HG03469 (cell line): ENCODE measurements around the gene ZNF549.
"Not testable (repeated sequence)": the region's sequence is repeated elsewhere in the genome, so short reads cannot be mapped to it uniquely, and the experiment has no call there.

Experiments
- ATAC-seq: cut with Tn5 transposase; IDR thresholded peaks from one replicate; pipeline ENCODE4 v1.9.1; 2021; ENCODE audit warnings: mild to moderate bottlenecking, moderate library complexity, moderate number of reproducible peaks; ENCODE audit not compliant: unreplicated experiment

Gene ZNF549

GRCh38 chr19:57527136-57527881 lies at the start of gene ZNF549:
ZNF549 (plus strand) TSS chr19:57527356; CDS start chr19:57527574, 218 bp downstream.
- ATAC-seq, result peak; percentile 94

DNA sequence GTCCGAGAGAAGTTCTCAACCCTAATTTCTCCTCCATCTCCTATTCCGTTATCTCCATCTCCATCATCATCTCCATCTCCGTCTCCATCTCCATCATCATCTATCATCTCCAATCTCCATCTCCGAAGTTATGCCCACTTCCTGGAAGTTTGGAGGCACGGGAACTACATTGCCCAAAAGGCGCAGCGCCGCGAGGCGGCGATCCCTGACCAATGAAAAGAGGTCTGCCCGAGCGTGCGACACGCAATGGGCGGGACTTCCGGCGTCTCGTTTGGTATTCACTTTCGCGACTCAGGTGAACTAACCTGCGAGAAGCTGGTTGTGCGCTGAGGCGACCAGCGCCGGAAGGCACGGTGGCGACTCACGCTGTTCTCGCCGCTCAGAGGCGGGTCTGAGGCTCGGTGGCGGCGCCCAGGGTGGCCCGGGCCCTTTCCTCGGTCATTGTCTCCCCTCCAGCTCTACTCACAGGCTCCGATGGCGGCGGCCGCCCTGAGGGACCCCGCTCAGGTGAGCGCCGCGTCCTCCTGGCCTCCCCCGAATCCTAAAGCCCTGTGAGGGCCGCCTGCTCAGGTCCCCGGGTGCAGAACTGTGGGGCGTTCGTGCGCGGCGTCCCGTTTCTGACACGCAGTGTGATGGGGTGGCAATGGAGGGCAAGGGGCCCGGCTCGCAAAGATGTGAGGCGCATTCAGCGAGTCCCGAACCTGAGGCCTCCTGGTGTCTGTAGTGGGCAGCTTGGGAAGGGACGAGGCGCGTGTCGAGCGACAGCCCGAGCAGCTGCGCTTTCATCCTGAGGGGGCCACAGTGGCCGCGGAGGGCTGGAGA lies 39.5 kb upstream of the ZNF549 start, which contains the start of gene ZNF419:
TSS of gene ZNF419 (plus strand) at position 274 of the 822 bp plus-strand sequence. CDS start at position 475, 201 bp downstream.
- ATAC-seq, result peak; percentile 77

DNA sequence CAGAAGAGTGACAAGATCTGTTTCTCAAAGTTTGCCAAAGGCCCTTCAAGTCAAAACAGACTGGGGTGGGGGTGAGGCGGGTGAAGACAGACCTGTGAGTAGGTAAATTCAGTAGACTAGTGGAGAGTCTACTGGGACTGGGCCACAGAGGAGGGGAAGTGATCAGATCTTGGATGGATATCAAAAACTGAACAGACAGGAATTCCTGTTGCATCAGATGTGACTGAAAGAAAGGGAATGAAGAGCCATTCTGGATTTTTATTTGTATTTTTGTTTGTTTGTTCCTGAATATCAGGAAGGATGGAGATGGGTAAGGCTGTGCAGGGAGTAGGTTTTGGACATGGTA lies 38.9 kb upstream of the ZNF549 start:
- ATAC-seq, result not testable (repeated sequence)

DNA sequence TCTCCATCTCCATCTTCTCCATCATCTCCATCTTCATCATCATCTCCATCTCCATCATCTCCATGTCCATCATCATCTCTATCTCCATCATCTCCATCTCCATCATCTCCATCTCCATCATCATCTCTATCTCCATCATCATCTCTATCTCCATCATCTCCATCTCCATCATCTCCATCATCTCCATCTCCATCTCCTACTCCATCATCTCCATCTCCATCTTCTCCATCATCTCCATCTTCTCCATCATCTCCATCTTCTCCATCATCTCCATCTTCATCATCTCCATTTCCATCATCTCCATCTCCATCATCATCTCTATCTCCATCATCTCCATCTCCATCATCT lies 27.9 kb upstream of the ZNF549 start:
- ATAC-seq, result not testable (repeated sequence)

- ATAC-seq, result peak; percentile 89
These were observed 27.3 kb upstream of the ZNF549 start, which contains the start of gene ZNF773 for GRCh38 chr19:57499680-57500395. ZNF773 (plus strand) TSS chr19:57499938; CDS start chr19:57500081, 143 bp downstream.

GRCh38 chr19:57500400-57500799 lies 26.8 kb upstream of the ZNF549 start:
- not testable (repeated sequence) for ATAC-seq

DNA sequence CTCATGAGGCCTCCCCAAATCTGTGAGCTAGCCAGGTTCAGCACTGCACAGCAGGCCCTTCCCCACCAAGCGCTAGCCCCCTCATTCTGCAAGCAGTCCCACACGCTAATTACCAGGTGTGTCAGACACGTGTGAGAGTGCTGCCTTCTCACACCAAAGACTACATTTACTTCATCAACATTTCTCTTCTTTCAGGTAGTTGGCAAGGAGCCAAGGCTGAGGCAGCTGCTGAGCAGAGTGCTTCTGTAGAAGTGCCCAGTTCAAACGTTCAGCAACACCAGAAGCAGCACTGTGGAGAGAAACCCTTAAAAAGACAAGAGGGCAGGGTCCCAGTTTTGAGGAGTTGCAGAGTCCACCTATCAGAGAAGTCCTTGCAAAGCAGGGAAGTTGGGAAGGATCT lies 21.0 kb upstream of the ZNF549 start:
- ATAC-seq, result no peak

DNA sequence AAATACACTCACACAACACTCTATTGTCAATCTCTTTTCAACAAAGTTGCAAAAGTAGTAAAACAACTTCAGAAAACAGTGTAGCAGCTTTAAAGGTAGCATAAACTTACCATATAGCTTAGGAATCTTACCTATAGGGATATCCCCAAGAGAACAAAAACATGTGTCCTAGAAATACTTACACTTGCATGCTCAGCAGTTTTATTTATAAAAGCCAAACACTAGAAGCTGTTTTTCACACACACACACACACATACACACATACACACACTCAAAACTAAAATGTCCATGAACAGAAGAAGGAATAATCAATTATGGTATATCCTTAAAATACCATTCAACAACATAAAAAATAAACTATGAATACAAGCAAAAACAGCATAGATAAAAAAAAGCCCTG lies 15.7 kb upstream of the ZNF549 start:
- no peak for ATAC-seq

- ATAC-seq, result no peak
These were observed 14.3 kb upstream of the ZNF549 start for GRCh38 chr19:57512845-57513244.

DNA sequence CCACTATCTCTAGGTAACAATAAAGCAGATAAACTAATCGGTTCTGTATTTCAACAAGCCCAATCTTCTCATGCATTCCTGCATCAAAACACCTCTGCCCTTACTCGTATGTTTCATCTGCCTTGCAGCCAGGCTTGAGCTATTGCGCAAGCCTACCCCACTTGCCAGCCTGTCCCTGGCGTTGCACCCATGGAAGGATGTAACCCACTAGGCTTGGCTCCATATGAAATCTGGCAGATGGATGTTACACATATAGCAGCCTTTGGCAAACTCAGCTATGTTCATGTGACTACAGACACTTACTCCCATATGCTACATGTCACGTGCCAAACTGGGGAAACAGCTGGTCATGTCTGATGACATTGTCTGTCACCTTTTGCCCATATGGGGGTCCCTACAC lies 11.9 kb upstream of the ZNF549 start:
- no peak for ATAC-seq

DNA sequence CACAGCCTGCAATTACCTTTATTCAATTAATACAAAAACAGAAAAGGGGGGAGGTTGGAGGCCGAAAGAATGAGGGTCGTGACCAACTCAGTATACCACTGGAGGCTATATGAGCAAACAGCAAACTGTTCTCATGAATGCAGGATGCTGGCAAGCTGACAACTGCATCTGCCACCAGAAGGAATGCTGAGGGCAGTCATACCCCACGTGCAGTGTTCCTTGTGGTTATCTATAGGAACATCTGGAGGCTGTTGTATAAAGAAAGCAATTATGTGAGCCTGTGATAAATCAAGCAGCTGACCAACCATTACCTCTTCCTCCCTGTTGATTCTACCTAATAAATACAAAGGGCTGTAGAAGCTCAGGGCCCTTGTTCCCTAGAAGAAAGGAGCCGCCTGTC lies 9.1 kb upstream of the ZNF549 start:
- ATAC-seq, result not testable (repeated sequence)

DNA sequence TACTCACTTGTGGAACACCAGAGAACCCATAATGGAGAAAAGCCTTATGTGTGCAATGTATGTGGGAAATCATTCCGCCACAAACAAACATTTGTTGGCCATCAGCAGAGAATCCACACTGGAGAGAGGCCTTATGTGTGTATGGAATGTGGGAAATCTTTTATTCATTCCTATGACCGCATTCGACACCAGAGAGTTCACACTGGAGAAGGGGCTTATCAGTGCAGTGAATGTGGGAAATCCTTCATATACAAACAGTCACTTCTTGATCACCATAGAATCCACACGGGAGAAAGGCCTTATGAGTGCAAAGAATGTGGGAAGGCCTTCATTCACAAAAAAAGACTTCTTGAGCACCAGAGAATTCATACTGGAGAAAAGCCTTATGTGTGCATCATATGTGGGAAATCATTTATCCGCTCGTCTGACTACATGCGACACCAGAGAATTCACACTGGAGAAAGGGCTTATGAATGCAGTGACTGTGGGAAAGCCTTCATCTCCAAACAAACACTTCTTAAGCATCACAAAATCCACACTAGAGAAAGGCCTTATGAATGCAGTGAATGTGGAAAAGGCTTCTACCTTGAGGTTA lies 10.9 kb downstream of the ZNF549 start:
- ATAC-seq, result no peak

DNA sequence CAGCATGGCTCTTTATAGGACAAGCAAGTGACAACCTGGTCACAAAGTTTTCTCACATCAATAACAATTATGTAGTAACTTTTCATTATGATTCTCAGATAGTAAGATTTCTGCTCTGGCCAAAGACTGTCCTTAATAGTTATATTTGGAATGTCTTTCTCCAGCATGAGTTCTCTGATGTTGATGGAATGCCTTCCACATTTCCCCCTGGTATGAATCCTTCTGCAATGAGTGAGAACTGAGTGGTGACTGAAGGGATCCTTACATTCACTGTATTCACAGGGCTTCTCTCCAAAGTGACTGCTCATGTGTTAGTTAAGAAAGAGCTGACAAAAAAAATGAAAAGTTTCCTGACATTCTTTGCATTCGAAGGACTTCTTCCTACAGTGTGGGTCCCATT lies 19.4 kb downstream of the ZNF549 start:
- ATAC-seq, result no peak

GRCh38 chr19:57552432-57552831 lies 25.3 kb downstream of the ZNF549 start:
- ATAC-seq, result no peak

GRCh38 chr19:57557659-57558058 lies 30.5 kb downstream of the ZNF549 start:
- no peak for ATAC-seq

GRCh38 chr19:57558525-57558924 lies 31.4 kb downstream of the ZNF549 start:
- ATAC-seq, result no peak

GRCh38 chr19:57559008-57559403 lies 31.9 kb downstream of the ZNF549 start:
- no peak for ATAC-seq

DNA sequence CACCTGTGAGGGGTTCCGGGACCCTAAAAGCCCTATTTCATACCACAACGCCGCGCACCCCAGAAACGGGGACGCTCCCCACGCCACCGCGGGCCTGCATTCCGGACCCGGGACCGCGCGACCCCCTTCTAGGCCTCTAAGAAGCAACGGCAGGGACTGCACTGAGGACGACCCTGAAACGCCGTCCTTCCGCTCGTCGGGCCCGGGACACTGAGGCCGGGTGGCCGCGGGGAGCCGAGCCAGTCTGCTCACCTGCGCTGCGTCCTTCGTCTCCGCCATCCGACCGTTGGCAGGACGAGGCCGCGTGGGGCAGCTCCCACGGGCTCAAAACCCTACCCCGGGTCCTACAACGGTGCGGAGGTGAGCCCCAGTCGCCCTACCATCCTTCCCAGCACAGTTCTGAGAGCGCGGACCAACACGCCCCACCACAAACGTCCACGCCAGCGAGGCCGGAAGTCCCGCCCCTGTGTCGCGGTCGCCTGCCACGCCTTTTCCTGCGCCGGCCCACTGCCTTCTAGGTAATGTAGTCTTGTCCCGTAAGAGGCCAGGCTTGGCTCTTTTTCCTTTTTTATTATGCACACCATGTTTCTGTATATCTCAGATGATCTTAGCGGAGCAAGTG lies 32.4 kb downstream of the ZNF549 start, which contains the start of gene ZNF550:
TSS of gene ZNF550 (minus strand) at position 460 of the 622 bp plus-strand sequence. CDS start at position 279, 181 bp downstream.
- ATAC-seq, result no peak

GRCh38 chr19:57560049-57560491 lies 32.9 kb downstream of the ZNF549 start:
- no peak for ATAC-seq

- no peak for ATAC-seq
These were observed 36.4 kb downstream of the ZNF549 start for GRCh38 chr19:57563547-57563946.
